RWPE1 (cell line): ENCODE results near the gene NKX1-1.

Source experiments
- CTCF ChIA-PET: fragments of 350-600 bp; sonication (Branson Sonifier 250); formaldehyde crosslinking; extraction: SDS; loops from one replicate; lab custom pipeline; 2021; lab: Yijun Ruan, JAX
- POLR2A ChIA-PET: fragments of 400-600 bp; formaldehyde crosslinking; extraction: SDS; loops from one replicate; lab custom pipeline; 2020; ENCODE audit warnings: antibody characterized with exemption; ENCODE audit not compliant: low non-redundant PET; lab: Yijun Ruan, JAX
- DNase-seq: peaks from one replicate; pipeline ENCODE4 v3.0.0; 2012; ENCODE audit warnings: low spot score
- H3K27ac ChIP-seq: fragments of 450-650 bp; 2 replicates; pipeline ENCODE4 v1.5.1; 2017
- TF ChIP-seq, protein P1 (sequence below): fragments of 450-650 bp; conservative IDR thresholded peaks from 2 replicates; pipeline ENCODE4 v1.5.1; 2017; ENCODE audit warnings: low read depth, mild to moderate bottlenecking

Gene NKX1-1

DNA sequence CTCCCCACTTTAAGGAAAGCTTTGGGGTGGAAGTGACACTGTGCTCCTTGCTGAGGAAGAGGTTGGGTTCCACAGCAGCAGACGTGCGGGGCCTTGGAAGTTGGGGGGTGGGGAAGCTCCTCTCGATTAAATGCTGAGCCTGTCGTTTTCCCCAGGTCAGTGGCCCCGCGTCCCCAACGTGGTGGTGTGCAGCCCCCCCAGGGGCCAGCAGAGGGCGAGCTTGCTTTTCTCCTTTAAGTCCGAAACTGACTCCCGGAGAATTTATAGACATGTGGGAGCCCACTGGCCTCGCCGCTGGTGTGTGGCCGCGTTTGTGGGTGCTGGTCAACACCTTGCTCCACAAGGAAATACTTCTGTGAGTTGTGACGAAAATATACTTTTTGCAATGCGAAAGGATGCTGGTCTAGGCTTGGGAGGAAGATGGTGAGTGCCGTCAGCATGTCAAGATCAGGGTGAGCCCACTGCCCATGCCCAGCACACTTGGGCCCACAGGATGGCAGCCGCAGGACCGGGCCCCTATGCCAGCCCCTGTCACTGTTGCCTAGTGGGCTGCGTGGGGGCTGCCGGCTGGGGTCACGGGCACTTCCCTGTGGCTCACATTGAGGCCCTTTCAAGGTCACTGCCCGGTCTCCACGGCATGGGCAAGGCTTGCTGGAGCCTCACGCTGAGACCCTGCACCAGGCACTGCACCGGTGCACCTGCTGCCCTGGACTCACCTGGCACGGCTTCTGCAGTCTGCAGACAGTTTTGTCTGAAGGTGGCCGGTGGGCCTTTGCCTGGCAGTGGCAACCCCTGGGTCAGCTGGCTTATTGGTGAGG lies 49.9 kb downstream of the NKX1-1 start:
- no peak overlapping the region for H3K27ac ChIP-seq
- DNase-seq: peak; percentile 22
- TF ChIP-seq, protein P1, sequence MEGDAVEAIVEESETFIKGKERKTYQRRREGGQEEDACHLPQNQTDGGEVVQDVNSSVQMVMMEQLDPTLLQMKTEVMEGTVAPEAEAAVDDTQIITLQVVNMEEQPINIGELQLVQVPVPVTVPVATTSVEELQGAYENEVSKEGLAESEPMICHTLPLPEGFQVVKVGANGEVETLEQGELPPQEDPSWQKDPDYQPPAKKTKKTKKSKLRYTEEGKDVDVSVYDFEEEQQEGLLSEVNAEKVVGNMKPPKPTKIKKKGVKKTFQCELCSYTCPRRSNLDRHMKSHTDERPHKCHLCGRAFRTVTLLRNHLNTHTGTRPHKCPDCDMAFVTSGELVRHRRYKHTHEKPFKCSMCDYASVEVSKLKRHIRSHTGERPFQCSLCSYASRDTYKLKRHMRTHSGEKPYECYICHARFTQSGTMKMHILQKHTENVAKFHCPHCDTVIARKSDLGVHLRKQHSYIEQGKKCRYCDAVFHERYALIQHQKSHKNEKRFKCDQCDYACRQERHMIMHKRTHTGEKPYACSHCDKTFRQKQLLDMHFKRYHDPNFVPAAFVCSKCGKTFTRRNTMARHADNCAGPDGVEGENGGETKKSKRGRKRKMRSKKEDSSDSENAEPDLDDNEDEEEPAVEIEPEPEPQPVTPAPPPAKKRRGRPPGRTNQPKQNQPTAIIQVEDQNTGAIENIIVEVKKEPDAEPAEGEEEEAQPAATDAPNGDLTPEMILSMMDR: peak; percentile 82
- CTCF ChIA-PET: interaction anchor here (0.6 to 1.4 kb wide), 7 partner anchors 9 to 275 kb away, joined by 3 to 9 read pairs (median 3); no protein-coding TSS in a partner anchor
- POLR2A ChIA-PET: no interaction called here

DNA sequence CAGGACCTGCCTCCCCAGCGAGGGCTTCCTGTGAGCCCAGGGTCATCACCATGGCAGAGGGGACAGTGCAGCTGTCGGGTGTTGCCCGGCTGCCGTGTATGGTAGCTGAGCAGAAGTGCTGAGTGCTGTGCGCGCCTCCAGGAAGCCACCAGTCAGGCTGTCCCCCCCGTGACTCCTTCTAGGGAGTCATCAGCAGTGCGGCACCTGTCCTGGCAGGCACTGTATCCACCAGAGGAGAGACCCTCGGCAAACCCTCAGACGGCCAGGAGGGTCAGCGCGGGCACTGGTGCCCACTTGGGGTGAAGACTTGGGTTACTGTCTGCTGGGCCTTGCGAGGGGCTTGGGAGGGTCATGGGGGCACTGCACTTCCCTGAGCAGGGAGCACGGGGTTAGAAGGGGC lies 50.9 kb downstream of the NKX1-1 start:
- ChIA-PET POLR2A (no interaction called here), CTCF (interaction anchor here (0.6 to 1.2 kb wide), 4 partner anchors 18 to 726 kb away, joined by 3 to 4 read pairs (median 4); no protein-coding TSS in a partner anchor)
- DNase-seq: no peak
- H3K27ac ChIP-seq: no peak overlapping the region
- TF ChIP-seq, protein P1: no peak

DNA sequence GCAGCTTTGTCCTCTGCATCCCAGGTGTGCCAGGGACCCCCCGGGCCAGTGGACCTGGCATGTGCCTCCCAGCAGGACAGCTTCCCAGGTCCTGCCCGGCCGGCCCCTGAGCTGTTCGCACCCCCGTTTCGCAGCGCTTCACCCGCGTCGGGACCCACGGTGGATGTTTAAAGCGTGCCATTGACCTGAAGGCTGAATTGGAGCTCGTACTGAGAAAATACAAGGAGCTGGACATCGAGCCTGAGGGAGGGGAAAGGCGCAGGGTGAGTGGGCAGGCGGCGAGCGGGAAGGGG lies 51.3 kb downstream of the NKX1-1 start:
- CTCF ChIA-PET: interaction anchor here (0.6 to 0.9 kb wide), 3 partner anchors 194 to 725 kb away, joined by 3 to 4 read pairs (median 3); no protein-coding TSS in a partner anchor
- TF ChIP-seq, protein P1: no peak
- POLR2A ChIA-PET: no interaction called here
- no peak overlapping the region for H3K27ac ChIP-seq
- DNase-seq: no peak

DNA sequence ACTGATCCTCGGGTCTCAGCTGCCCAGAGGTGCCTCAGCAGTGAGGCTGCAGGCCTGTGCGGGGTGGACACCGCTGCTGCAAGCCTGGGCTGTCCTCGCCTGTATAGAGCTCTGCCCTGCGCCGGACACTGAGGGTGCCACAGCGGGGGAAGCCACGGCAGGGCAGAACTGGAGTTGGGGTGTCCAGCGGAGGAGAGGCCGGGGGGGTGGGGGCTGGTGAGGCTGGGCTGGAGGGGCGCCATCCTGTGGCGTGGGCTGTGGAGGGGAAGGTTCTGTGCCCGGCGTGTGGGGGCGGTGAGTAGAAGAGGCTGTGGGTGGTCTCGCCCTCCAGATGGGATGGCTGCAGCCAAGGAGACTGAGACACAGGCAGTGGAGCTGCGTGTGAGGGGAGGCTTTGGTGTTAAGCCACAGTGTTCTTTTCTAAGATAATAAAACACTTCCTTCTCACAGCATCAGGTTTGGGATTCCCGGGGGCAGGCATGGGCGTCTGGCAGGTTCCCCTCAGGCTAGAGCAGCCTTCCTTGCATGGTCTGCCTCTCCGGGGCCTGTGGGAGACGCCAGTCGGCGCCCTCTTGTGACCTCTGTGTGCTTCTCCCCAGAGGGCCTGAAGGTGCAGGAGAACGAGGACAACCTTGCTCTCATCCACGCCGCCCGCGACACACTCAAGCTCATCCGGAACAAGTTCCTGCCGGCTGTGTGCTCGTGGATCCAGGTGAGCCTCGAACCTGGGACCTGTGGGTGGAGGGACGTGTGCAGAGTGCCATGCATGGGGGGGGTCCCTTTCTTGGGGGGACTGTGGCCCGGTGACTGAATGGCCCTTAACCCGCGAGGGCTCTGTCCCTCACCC lies 51.9 kb downstream of the NKX1-1 start:
- TF ChIP-seq, protein P1: no peak
- CTCF ChIA-PET: interaction anchor here (0.6 to 2.1 kb wide), 3 partner anchors 195 to 277 kb away, joined by 3 to 11 read pairs (median 3); no protein-coding TSS in a partner anchor
- no peak for DNase-seq
- POLR2A ChIA-PET: no interaction called here
- no peak overlapping the region for H3K27ac ChIP-seq

DNA sequence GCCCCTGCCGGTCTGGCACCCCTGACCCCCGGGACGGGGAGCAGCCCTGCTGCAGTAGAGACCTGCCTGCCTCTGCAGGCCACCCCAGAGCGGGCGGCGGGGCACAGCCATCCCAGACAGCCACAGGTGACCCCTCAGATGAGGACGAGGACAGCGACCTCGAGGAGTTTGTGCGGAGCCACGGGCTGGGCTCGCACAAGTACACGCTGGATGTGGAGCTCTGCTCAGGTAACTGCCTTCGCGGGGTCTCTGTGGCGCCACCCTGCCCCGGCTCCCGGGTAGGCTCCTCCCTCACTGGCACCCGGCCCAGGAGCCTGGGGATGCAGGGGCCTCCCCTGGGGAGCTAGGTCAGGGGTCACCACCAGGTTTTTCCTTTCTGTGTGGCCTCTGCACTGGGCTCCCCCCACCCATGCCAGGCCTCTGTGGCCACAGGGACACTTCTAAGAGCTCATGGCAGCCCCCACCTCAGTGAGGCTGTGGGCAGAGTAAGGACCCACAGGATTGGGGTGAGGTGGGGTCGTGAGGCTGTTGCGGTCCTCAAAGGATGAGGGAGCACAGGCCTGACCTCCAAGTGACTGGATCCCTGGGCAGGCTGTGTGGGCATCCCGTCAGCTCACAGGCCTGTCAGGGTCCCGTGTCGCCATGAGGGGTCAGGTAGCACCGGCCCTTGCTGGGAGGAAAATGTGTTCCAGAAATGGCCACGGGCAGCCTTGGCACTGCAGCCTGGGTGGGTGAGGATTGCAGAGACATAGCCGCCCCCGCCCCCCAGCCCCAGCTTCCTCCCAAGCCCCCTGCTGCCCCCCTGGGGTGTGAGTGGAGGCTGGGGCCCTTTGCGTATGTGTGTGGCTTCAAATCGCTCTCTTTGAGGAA lies 52.8 kb downstream of the NKX1-1 start:
- no peak for DNase-seq
- TF ChIP-seq, protein P1: no peak
- ChIA-PET POLR2A (no interaction called here), CTCF (interaction anchor here (2.1 kb wide), 1 partner anchor 252 kb away, joined by 11 read pairs; no protein-coding TSS in a partner anchor)
- H3K27ac ChIP-seq: no peak overlapping the region
